H9 (cell line): Measurements from ENCODE around the gene SLC5A2. TPM values are rescaled to one million over a fixed set of nuclear protein-coding genes. Genes with fewer than 3 reads are reported as not detected.
"Not testable (repeated sequence)": the region's sequence is repeated elsewhere in the genome, so short reads cannot be mapped to it uniquely, and the experiment has no call there.

Source experiments
- DNase-seq: peaks from one replicate; pipeline ENCODE4 v3.0.0-alpha.2; 2017
- H2AFZ ChIP-seq: one replicate; pipeline ENCODE4 v1.6.1; 2013; ENCODE audit warnings: mild to moderate bottlenecking, low read length, control low read depth, moderate library complexity
- H2AK5ac ChIP-seq: 2 replicates; pipeline ENCODE4 v1.6.1; 2013; ENCODE audit warnings: low read length, control low read depth, mixed read lengths; ENCODE audit not compliant: insufficient read length
- H2BK120ac ChIP-seq: one replicate; pipeline ENCODE4 v1.6.1; 2013; ENCODE audit warnings: low read depth, mild to moderate bottlenecking, low read length, control low read depth, inconsistent platforms; ENCODE audit not compliant: poor library complexity, severe bottlenecking
- H2BK12ac ChIP-seq: 2 replicates; pipeline ENCODE4 v1.6.1; 2013; ENCODE audit warnings: low read length, control low read depth, mixed read lengths, low read depth; ENCODE audit not compliant: insufficient read length
- H2BK15ac ChIP-seq: 2 replicates; pipeline ENCODE4 v1.6.1; 2013; ENCODE audit warnings: low read depth, low read length, control low read depth
- H2BK20ac ChIP-seq: one replicate; pipeline ENCODE4 v1.6.1; 2013; ENCODE audit warnings: low read depth, mild to moderate bottlenecking, low read length, control low read depth, inconsistent platforms; ENCODE audit not compliant: poor library complexity, severe bottlenecking
- H2BK5ac ChIP-seq: 2 replicates; pipeline ENCODE4 v1.6.1; 2013; ENCODE audit warnings: low read length, control low read depth, mixed read lengths; ENCODE audit not compliant: insufficient read length
- H3K14ac ChIP-seq: 2 replicates; pipeline ENCODE4 v1.6.1; 2013; ENCODE audit warnings: low read length, control low read depth; ENCODE audit not compliant: insufficient read depth
- H3K18ac ChIP-seq: 2 replicates; pipeline ENCODE4 v1.6.1; 2013; ENCODE audit warnings: low read depth, mild to moderate bottlenecking, mixed read lengths, low read length, control low read depth; ENCODE audit not compliant: insufficient read length
- H3K23ac ChIP-seq: 2 replicates; pipeline ENCODE4 v1.6.1; 2013; ENCODE audit warnings: low read length, control low read depth, mixed read lengths, low read depth; ENCODE audit not compliant: insufficient read length
- H3K23me2 ChIP-seq: 2 replicates; pipeline ENCODE4 v1.6.1; 2013; ENCODE audit warnings: low read depth, mild to moderate bottlenecking, mixed read lengths, low read length, control low read depth; ENCODE audit not compliant: insufficient read length, poor library complexity, severe bottlenecking
- H3K27ac ChIP-seq: 2 replicates; pipeline ENCODE4 v1.5.1; 2013; ENCODE audit warnings: low read length, control low read depth, mixed read lengths, low read depth; ENCODE audit not compliant: insufficient read length
- H3K27me3 ChIP-seq: 2 replicates; pipeline ENCODE4 v1.6.1; 2013; ENCODE audit warnings: low read length, control low read depth, inconsistent platforms; ENCODE audit not compliant: insufficient read depth
- H3K4ac ChIP-seq: 2 replicates; pipeline ENCODE4 v1.6.1; 2013; ENCODE audit warnings: low read depth, mild to moderate bottlenecking, control low read depth, inconsistent platforms, low read length, moderate library complexity
- H3K4me1 ChIP-seq: 2 replicates; pipeline ENCODE4 v1.6.1; 2013; ENCODE audit warnings: low read length, control low read depth, inconsistent platforms; ENCODE audit not compliant: insufficient read depth
- H3K4me2 ChIP-seq: 2 replicates; pipeline ENCODE4 v1.6.1; 2013; ENCODE audit warnings: low read length, control low read depth, mixed read lengths; ENCODE audit not compliant: insufficient read length, insufficient read depth
- H3K56ac ChIP-seq: 2 replicates; pipeline ENCODE4 v1.6.1; 2013; ENCODE audit warnings: low read depth, mild to moderate bottlenecking, mixed read lengths, low read length, control low read depth; ENCODE audit not compliant: insufficient read length
- H3K79me1 ChIP-seq: 2 replicates; pipeline ENCODE4 v1.6.1; 2013; ENCODE audit warnings: low read depth, mild to moderate bottlenecking, moderate library complexity, low read length, control low read depth, inconsistent platforms; ENCODE audit not compliant: insufficient read depth, poor library complexity, severe bottlenecking
- H3K79me2 ChIP-seq: 2 replicates; pipeline ENCODE4 v1.6.1; 2013; ENCODE audit warnings: low read length, control low read depth, inconsistent platforms; ENCODE audit not compliant: insufficient read depth
- H3K9ac ChIP-seq: 2 replicates; pipeline ENCODE4 v1.6.1; 2013; ENCODE audit warnings: low read length, control low read depth, mixed read lengths; ENCODE audit not compliant: insufficient read length; ENCODE audit errors: extremely low read depth
- H3K9me3 ChIP-seq: one replicate; pipeline ENCODE4 v1.6.1; 2013; ENCODE audit warnings: low read depth, low read length, inconsistent platforms; ENCODE audit not compliant: control insufficient read depth
- H3T11ph ChIP-seq: one replicate; pipeline ENCODE4 v1.6.1; 2013; ENCODE audit warnings: mild to moderate bottlenecking, low read length, control low read depth, inconsistent platforms
- H4K20me1 ChIP-seq: one replicate; pipeline ENCODE4 v1.6.1; 2013; ENCODE audit not compliant: control insufficient read depth, insufficient read length, insufficient read depth
- H4K5ac ChIP-seq: 2 replicates; pipeline ENCODE4 v1.6.1; 2013; ENCODE audit warnings: low read depth, mild to moderate bottlenecking, mixed read lengths, low read length, control low read depth; ENCODE audit not compliant: insufficient read length
- H4K8ac ChIP-seq: replicated peaks from 2 replicates; pipeline ENCODE4 v1.6.1; 2013; ENCODE audit warnings: low read length, control low read depth, mixed read lengths, low read depth; ENCODE audit not compliant: insufficient read length
- H4K91ac ChIP-seq: 2 replicates; pipeline ENCODE4 v1.6.1; 2013; ENCODE audit warnings: low read depth, mild to moderate bottlenecking, moderate library complexity, mixed read lengths, low read length, control low read depth; ENCODE audit not compliant: insufficient read length
- H3K27ac Mint-ChIP-seq, 3 experiments: 2 replicates in 2 of 3; 3 replicates in 1 of 3; pipeline ENCODE4 v1.8.0; 2020 to 2021; ENCODE audit warnings: mixed read lengths in 3 of 3, mild to moderate bottlenecking in 1 of 3, moderate library complexity in 1 of 3
- H3K27me3 Mint-ChIP-seq: 2 replicates; pipeline ENCODE4 v1.8.0; 2021; ENCODE audit warnings: low read depth, mild to moderate bottlenecking, moderate library complexity, mixed read lengths
- H3K36me3 Mint-ChIP-seq, 3 experiments: 2 replicates in 2 of 3; 3 replicates in 1 of 3; pipeline ENCODE4 v1.8.0; 2020 to 2021; ENCODE audit warnings: low read depth in 3 of 3, mixed read lengths in 3 of 3; ENCODE audit not compliant: insufficient read depth in 1 of 3
- H3K4me1 Mint-ChIP-seq, 2 experiments: 2 replicates each; pipeline ENCODE4 v1.8.0; 2020; ENCODE audit warnings: mixed read lengths in 2 of 2
- H3K4me3 Mint-ChIP-seq, 2 experiments: 2 replicates in 1 of 2; 3 replicates in 1 of 2; pipeline ENCODE4 v1.8.0; 2020 to 2021; ENCODE audit warnings: mild to moderate bottlenecking in 2 of 2, mixed read lengths in 2 of 2, moderate library complexity in 1 of 2
- H3K9me3 Mint-ChIP-seq, 2 experiments: 2 replicates in 1 of 2; 3 replicates in 1 of 2; pipeline ENCODE4 v1.8.0; 2020; ENCODE audit warnings: mild to moderate bottlenecking in 2 of 2, mixed read lengths in 2 of 2, moderate library complexity in 1 of 2
- CTCF ChIP-seq: fragments of 200-600 bp; sonication (generic); conservative IDR thresholded peaks from 3 replicates; pipeline ENCODE4 v1.8.0; 2021; ENCODE audit warnings: antibody characterized with exemption, mild to moderate bottlenecking
- WGBS: extraction: QIAGEN DNeasy Blood & Tissue Kit; methylation state at CpG from one replicate; pipeline ENCODE4 v1.1.7; 2013; ENCODE audit warnings: missing lambda C conversion rate, low lambda C conversion rate, mixed read lengths; ENCODE audit not compliant: insufficient read length; ENCODE audit errors: extremely low coverage; 5-methylcytosine and 5-hydroxymethylcytosine counted together
- total RNA-seq: library from RNA; stranded (reverse); gene quantifications from 2 replicates; pipeline ENCODE4 v1.2.1, GENCODE V29; 2021

The SLC5A2 gene
- total RNA-seq, 1 experiment from 2014 or later: 0.52 TPM

- Histone ChIP-seq H3K27me3 (no peaks in the 10 kb centered on the region), H2AK5ac (no peak overlapping the region), H2BK5ac (no peak overlapping the region), H3K9me3 (no peaks in the 10 kb centered on the region), H2AFZ (no peak overlapping the region), H4K91ac (no peak overlapping the region), H3K4ac (no peak overlapping the region), H2BK12ac (no peak overlapping the region), H3K14ac (no peak overlapping the region), H3K4me1 (peaks cover 9% of the 10 kb centered on the region; the same call in 1 of the 2 replicates), H3K27ac (no peak overlapping the region), H3K9ac (no peak overlapping the region), H4K20me1 (no peaks in the 10 kb centered on the region), H3K79me1 (no peaks in the 10 kb centered on the region), H4K8ac (no peak overlapping the region), H3K18ac (no peak overlapping the region), H4K5ac (no peak overlapping the region), H3K23me2 (peaks cover 6% of the 10 kb centered on the region), H2BK120ac (no peak overlapping the region), H3K4me2 (no peak overlapping the region), H3T11ph (no peak overlapping the region), H3K23ac (no peak overlapping the region), H3K79me2 (no peaks in the 10 kb centered on the region), H2BK20ac (no peak overlapping the region), H2BK15ac (no peak overlapping the region), H3K56ac (no peak overlapping the region)
- DNase-seq: no peak
- H3K9me3 Mint-ChIP-seq: no peaks in the 10 kb centered on the region
- H3K27ac Mint-ChIP-seq: peak overlapping the region in 1 of 3 experiments; percentile 61; a peak in 1 of 7 replicates
- no peaks in the 10 kb centered on the region for H3K27me3 Mint-ChIP-seq
- peaks cover 23 to 26% of the 10 kb centered on the region in 2 experiments for H3K4me1 Mint-ChIP-seq
- no peak for TF ChIP-seq CTCF
- H3K36me3 Mint-ChIP-seq: peaks cover 6 to 27% (median 18%) of the 10 kb centered on the region in 3 experiments
- no peak overlapping the region for H3K4me3 Mint-ChIP-seq
Measured at GRCh38 chr16:31502981-31503380, 20.1 kb downstream of the SLC5A2 start.

GRCh38 chr16:31503555-31503954 is 20.6 kb downstream of the SLC5A2 start:
- not testable (repeated sequence) for H3K79me2 ChIP-seq, H4K8ac ChIP-seq, H3K14ac ChIP-seq, H3K9me3 Mint-ChIP-seq, H2BK20ac ChIP-seq, DNase-seq, H3K27ac ChIP-seq, H3K23me2 ChIP-seq, H3K27me3 Mint-ChIP-seq, H3K27me3 ChIP-seq, H3K9me3 ChIP-seq, H3T11ph ChIP-seq, H2BK120ac ChIP-seq, H2AFZ ChIP-seq, H3K4me1 ChIP-seq, H2AK5ac ChIP-seq, H3K4me2 ChIP-seq, H3K4ac ChIP-seq, H4K5ac ChIP-seq, H4K91ac ChIP-seq, H3K79me1 ChIP-seq, H2BK15ac ChIP-seq, H3K4me3 Mint-ChIP-seq, H3K18ac ChIP-seq, H3K56ac ChIP-seq, H3K23ac ChIP-seq, H2BK5ac ChIP-seq, H4K20me1 ChIP-seq, H2BK12ac ChIP-seq, H3K9ac ChIP-seq, H3K27ac Mint-ChIP-seq
- Mint-ChIP-seq H3K36me3 (peaks cover 6 to 24% (median 15%) of the 10 kb centered on the region in 3 experiments), H3K4me1 (peaks cover 23 to 26% of the 10 kb centered on the region in 2 experiments)
- no CpG with 5 or more reads among the region's 8 CpGs for WGBS
